Measurements from ENCODE around the gene LRRC74B. TPM values are rescaled to one million over a fixed set of nuclear protein-coding genes. Genes with fewer than 3 reads are reported as not detected.
"Not testable (repeated sequence)": the region's sequence is repeated elsewhere in the genome, so short reads cannot be mapped to it uniquely, and the experiment has no call there.

The LRRC74B gene
- total and polyA plus RNA-seq, 9 donors, result 0.02 to 3.0 (median 0.31) TPM; not detected in 3

GRCh38 chr22:21043860-21044535 is 1.7 kb upstream of the LRRC74B start:
- no peak for TF ChIP-seq POLR2A (IDR thresholded peaks at IDR 0.05)
- TF ChIP-seq CTCF (IDR thresholded peaks at IDR 0.05), result no peak
- TF ChIP-seq EP300 (IDR thresholded peaks at IDR 0.05), result no peak
- intact Hi-C loops (cut with DNase I), result no loop called here
- 87 to 88% (median 88%) methylated on average over 15 of the region's 15 CpGs for WGBS, 3 donors
- Histone ChIP-seq H3K36me3 (no peaks in the 10 kb centered on the region), H3K4me3 (no peak overlapping the region), H3K4me1 (ENCODE audit: insufficient read depth) (peaks cover 4% of the 10 kb centered on the region), H3K27me3 (no peaks in the 10 kb centered on the region), H3K9me3 (no peaks in the 10 kb centered on the region), H3K27ac (no peak overlapping the region)
- DNase-seq, result no peak

GRCh38 chr22:21044931-21045584 is 688 bp upstream of the LRRC74B start:
- Histone ChIP-seq H3K36me3 (no peaks in the 10 kb centered on the region), H3K27me3 (no peaks in the 10 kb centered on the region), H3K9me3 (no peaks in the 10 kb centered on the region), H3K4me3 (peak overlapping the region; percentile 44), H3K27ac (no peak overlapping the region), H3K4me1 (ENCODE audit: insufficient read depth) (peaks cover 4% of the 10 kb centered on the region)
- intact Hi-C loops (cut with DNase I), result loop anchor here in 1 of 4 donors (5.0 kb wide), 1 partner anchor 63 kb away; the partner anchor contains the start of gene LZTR1
- WGBS, 3 donors, result 18 to 22% (median 21%) methylated on average over 15 of the region's 15 CpGs
- DNase-seq, result no peak
- TF ChIP-seq EP300 (IDR thresholded peaks at IDR 0.05), result no peak
- TF ChIP-seq CTCF (IDR thresholded peaks at IDR 0.05), result no peak
- TF ChIP-seq POLR2A (IDR thresholded peaks at IDR 0.05), result no peak

- Histone ChIP-seq H3K36me3 (no peaks in the 10 kb centered on the region), H3K27ac (no peak overlapping the region), H3K9me3 (no peaks in the 10 kb centered on the region), H3K4me1 (ENCODE audit: insufficient read depth) (peaks cover 4% of the 10 kb centered on the region), H3K27me3 (no peaks in the 10 kb centered on the region), H3K4me3 (no peak overlapping the region)
- 94 to 96% (median 95%) methylated on average over 11 to 14 of the region's 14 CpGs for WGBS, 3 donors
- no peak for TF ChIP-seq CTCF (IDR thresholded peaks at IDR 0.05)
- intact Hi-C loops (cut with DNase I), result loop anchor here in 1 of 4 donors (5.0 kb wide), 1 partner anchor 65 kb away; the partner anchor contains the start of gene LZTR1
- DNase-seq, result no peak
Measured at GRCh38 chr22:21047035-21047661, 1.4 kb downstream of the LRRC74B start.

- intact Hi-C loops (cut with DNase I), result loop anchor here in 1 of 4 donors (5.0 kb wide), 1 partner anchor 65 kb away; the partner anchor contains the start of gene LZTR1
- no peak overlapping the region for H3K4me3 ChIP-seq
- no peak overlapping the region for H3K27ac ChIP-seq
- no peaks in the 10 kb centered on the region for H3K36me3 ChIP-seq
- peaks cover 4% of the 10 kb centered on the region for H3K4me1 ChIP-seq (ENCODE audit: insufficient read depth)
- WGBS, 3 donors, result 84 to 91% (median 86%) methylated on average over 7 of the region's 7 CpGs
- DNase-seq, result no peak
- no peaks in the 10 kb centered on the region for H3K27me3 ChIP-seq
- H3K9me3 ChIP-seq, result no peaks in the 10 kb centered on the region
- TF ChIP-seq POLR2A (IDR thresholded peaks at IDR 0.05), result no peak
- TF ChIP-seq CTCF (IDR thresholded peaks at IDR 0.05), result no peak
- no peak for TF ChIP-seq EP300 (IDR thresholded peaks at IDR 0.05)
Measured at GRCh38 chr22:21047730-21048129, 2.0 kb downstream of the LRRC74B start.

GRCh38 chr22:21048448-21048847 is 2.7 kb downstream of the LRRC74B start:
- not testable (repeated sequence) for H3K4me3 ChIP-seq; H3K27me3 ChIP-seq; H3K36me3 ChIP-seq; H3K9me3 ChIP-seq; H3K4me1 ChIP-seq (ENCODE audit: insufficient read depth); H3K27ac ChIP-seq; DNase-seq
- intact Hi-C loops (cut with DNase I), result loop anchor here in 1 of 4 donors (5.0 kb wide), 1 partner anchor 66 kb away; the partner anchor contains the start of gene LZTR1
- WGBS, 3 donors, result 72 to 81% (median 79%) methylated on average over 5 of the region's 5 CpGs

- WGBS, 3 donors, result 88 to 100% (median 92%) methylated on average over 4 to 7 of the region's 12 CpGs
- intact Hi-C loops (cut with DNase I), result loop anchor here in 1 of 4 donors (5.0 kb wide), 1 partner anchor 67 kb away; the partner anchor contains the start of gene LZTR1
- H3K4me1 ChIP-seq (ENCODE audit: insufficient read depth); H3K27me3 ChIP-seq; H3K4me3 ChIP-seq; H3K9me3 ChIP-seq; DNase-seq; H3K36me3 ChIP-seq; H3K27ac ChIP-seq: not testable (repeated sequence)
Measured at GRCh38 chr22:21048965-21049364, 3.2 kb downstream of the LRRC74B start.
